GM19372 (cell line): ENCODE data around the gene ZIC1.

Source experiments
- ATAC-seq: cut with Tn5 transposase; IDR thresholded peaks from one replicate; pipeline ENCODE4 v1.9.1; 2021; ENCODE audit warnings: mild to moderate bottlenecking, low read depth, moderate library complexity; ENCODE audit not compliant: unreplicated experiment

The ZIC1 gene

DNA sequence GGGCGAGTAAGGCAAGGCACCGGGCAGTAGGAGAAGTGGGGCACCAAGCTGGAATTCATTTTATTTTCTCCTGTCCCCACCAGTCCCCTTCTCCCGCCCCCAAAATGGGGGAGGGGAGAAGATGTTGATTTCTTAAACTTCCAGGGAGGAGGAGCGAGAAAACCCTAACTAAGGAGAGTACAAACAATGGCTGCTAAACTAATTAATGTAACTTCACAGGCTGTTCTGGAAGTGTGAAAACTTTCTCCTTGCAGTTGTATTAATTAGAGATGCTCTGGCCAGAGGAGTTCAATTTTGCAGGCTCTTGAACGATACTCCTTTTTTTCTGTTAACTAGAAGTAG is 14.3 kb upstream of the ZIC1 start:
- ATAC-seq: no peak

GRCh38 chr3:147395899-147396711 is 13.1 kb upstream of the ZIC1 start:
- ATAC-seq: no peak

DNA sequence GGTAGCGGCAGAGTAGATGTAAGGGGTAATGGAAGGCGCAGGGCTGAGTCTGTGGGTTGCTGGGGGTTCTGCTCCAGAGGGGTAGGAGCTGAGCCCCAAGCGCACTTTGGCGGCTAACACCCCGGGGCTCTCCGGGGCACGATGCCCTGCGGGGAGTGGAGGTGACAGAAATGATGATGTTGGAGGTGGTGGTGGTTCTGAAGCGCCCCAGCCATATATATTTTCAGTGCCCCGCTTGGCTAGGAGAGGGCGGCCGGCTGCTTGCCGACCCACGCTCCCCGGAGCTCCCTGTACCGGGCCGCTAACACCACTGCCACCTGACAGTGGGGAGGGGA is 12.5 kb upstream of the ZIC1 start:
- ATAC-seq: no peak

DNA sequence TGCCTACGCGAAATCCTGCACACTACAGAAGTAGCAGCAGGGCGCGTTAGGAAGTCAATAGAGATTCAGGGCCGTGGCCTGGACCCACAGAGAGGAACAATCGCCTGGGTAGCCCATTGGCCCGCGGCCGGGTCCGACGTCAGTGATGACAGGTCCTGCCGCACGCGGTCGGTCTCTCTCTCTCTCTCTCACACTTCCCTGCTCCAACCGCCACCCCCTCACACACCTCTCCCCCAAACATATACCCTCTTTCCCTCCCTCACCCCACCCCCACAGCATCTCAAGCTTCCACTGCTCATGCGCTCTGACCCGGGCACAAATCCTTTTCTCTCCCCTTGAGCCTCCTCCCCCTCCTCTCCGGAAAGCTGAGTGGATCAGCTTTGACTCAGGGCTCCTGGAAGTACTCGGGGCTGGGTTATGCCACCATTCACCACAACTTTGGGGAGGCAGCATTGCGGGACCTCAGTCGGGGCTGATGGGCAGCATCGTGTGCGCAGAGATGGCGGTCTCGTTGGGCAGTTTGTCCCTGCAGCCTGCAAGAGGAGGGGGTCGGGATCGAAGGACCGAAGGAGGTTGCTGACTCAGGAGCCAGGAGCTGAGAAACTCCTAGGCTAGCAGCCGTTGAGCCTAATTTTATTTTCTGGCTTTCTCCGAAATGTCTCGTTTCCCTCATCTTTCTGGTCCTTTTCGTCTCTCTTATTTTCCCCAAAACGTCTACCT is 11.8 kb upstream of the ZIC1 start:
- no peak for ATAC-seq

GRCh38 chr3:147397875-147398812 is 11.0 kb upstream of the ZIC1 start:
- no peak for ATAC-seq

- no peak for ATAC-seq
Measured at GRCh38 chr3:147398813-147399534, 10.2 kb upstream of the ZIC1 start.

DNA sequence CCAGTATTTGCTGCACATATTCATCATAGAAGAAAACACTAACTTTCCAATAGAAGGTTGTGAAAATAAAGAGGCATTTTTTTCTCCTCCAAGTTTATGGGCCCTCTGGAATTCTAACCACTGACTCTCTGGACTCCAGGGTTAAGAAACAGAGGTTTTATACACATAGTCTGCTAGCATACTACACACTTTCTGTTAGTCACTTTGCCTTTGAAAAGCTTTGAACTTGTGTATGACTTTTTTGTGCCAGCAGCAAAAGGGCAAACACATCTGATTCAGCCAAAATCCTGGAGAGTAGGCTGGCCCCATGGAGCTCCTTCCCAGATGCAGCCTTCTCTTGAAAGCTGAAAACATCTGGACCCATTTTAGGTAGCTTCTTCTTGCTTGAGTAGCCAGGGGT is 9.1 kb upstream of the ZIC1 start:
- ATAC-seq: no peak

GRCh38 chr3:147400999-147401398 is 8.2 kb upstream of the ZIC1 start:
- no peak for ATAC-seq

GRCh38 chr3:147401421-147401820 is 7.7 kb upstream of the ZIC1 start:
- ATAC-seq: no peak

DNA sequence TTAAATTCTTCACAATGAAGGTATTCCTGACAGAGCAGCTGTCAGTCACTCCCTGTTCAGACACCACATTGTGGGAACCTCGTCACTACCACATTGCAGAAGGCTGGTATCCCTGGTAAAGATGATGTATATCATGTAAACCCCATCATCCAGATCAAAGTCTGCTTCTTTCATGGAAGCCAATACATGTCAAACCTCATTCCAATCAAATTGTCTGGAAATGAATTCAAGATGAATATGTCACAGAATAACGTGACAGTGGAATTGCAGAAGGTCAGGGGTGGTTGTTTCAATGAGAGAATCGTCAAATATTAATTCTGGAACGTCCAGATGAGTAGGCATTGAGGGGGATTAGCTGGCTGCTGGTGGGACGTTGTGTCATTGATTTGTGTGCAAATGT is 7.0 kb upstream of the ZIC1 start:
- ATAC-seq: no peak

GRCh38 chr3:147403511-147403910 is 5.7 kb upstream of the ZIC1 start:
- ATAC-seq: no peak

- ATAC-seq: no peak
Measured at GRCh38 chr3:147404000-147404799, 5.0 kb upstream of the ZIC1 start.

DNA sequence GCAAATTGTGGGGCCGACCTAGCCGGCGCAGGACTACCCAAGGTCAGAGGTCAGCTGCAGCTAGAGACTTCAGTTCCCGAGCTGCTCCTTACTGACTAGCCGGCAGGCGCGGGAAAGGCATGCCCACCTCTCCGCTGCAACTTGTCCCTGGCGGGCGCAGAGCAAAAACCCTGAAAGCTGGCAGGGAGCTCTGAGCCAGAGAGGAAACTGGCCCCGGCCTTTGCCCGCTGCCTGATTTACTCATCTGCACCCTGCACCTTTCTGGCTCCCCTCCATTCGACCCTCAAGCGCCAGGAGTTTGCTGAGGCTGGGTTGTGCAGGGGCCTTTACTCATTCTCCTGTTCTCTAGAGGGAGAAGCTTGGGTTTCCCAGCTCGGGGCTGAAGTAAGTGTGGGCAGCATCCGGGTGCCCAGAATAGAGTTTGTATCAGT is 4.3 kb upstream of the ZIC1 start:
- ATAC-seq: no peak

- ATAC-seq: no peak
Measured at GRCh38 chr3:147405231-147406027, 3.7 kb upstream of the ZIC1 start.

- no peak for ATAC-seq
Measured at GRCh38 chr3:147406028-147406931, 2.9 kb upstream of the ZIC1 start, which contains the start of gene ZIC4. Gene ZIC4, minus strand, starts transcription at chr3:147406543. Its CDS starts 3,746 bp downstream, at chr3:147402797.

DNA sequence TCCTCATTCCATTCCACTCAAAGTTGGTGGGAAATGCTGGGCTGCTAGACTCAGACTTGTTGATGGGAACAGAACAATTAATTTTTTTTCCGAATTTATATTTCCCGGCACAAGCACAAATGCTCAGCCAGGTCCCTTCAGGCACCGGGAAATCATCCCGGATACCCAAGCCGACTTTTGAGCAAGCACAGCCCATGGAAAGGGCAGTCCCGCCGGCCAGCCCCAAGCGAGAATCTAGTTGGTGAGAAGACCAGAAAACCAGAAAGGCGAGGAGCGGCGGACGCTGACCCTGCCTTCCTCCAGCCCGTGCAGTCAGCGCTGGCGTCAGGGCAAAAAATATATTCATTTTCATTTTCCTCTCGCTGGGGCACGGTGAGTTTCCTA is 2.1 kb upstream of the ZIC1 start:
- ATAC-seq: no peak

- no peak for ATAC-seq
Measured at GRCh38 chr3:147407498-147408187, 1.5 kb upstream of the ZIC1 start.
